H9 (cell line): ENCODE measurements around the gene OGDH. TPM values are rescaled to one million over a fixed set of nuclear protein-coding genes. Genes with fewer than 3 reads are reported as not detected.

Experiments used
- DNase-seq: peaks from one replicate; pipeline ENCODE4 v3.0.0-alpha.2; 2017
- H2AFZ ChIP-seq: one replicate; pipeline ENCODE4 v1.6.1; 2013; ENCODE audit warnings: mild to moderate bottlenecking, low read length, control low read depth, moderate library complexity
- H2AK5ac ChIP-seq: 2 replicates; pipeline ENCODE4 v1.6.1; 2013; ENCODE audit warnings: low read length, control low read depth, mixed read lengths; ENCODE audit not compliant: insufficient read length
- H2BK120ac ChIP-seq: one replicate; pipeline ENCODE4 v1.6.1; 2013; ENCODE audit warnings: low read depth, mild to moderate bottlenecking, low read length, control low read depth, inconsistent platforms; ENCODE audit not compliant: poor library complexity, severe bottlenecking
- H2BK12ac ChIP-seq: 2 replicates; pipeline ENCODE4 v1.6.1; 2013; ENCODE audit warnings: low read length, control low read depth, mixed read lengths, low read depth; ENCODE audit not compliant: insufficient read length
- H2BK15ac ChIP-seq: 2 replicates; pipeline ENCODE4 v1.6.1; 2013; ENCODE audit warnings: low read depth, low read length, control low read depth
- H2BK20ac ChIP-seq: one replicate; pipeline ENCODE4 v1.6.1; 2013; ENCODE audit warnings: low read depth, mild to moderate bottlenecking, low read length, control low read depth, inconsistent platforms; ENCODE audit not compliant: poor library complexity, severe bottlenecking
- H2BK5ac ChIP-seq: 2 replicates; pipeline ENCODE4 v1.6.1; 2013; ENCODE audit warnings: low read length, control low read depth, mixed read lengths; ENCODE audit not compliant: insufficient read length
- H3K14ac ChIP-seq: 2 replicates; pipeline ENCODE4 v1.6.1; 2013; ENCODE audit warnings: low read length, control low read depth; ENCODE audit not compliant: insufficient read depth
- H3K18ac ChIP-seq: 2 replicates; pipeline ENCODE4 v1.6.1; 2013; ENCODE audit warnings: low read depth, mild to moderate bottlenecking, mixed read lengths, low read length, control low read depth; ENCODE audit not compliant: insufficient read length
- H3K23ac ChIP-seq: 2 replicates; pipeline ENCODE4 v1.6.1; 2013; ENCODE audit warnings: low read length, control low read depth, mixed read lengths, low read depth; ENCODE audit not compliant: insufficient read length
- H3K23me2 ChIP-seq: 2 replicates; pipeline ENCODE4 v1.6.1; 2013; ENCODE audit warnings: low read depth, mild to moderate bottlenecking, mixed read lengths, low read length, control low read depth; ENCODE audit not compliant: insufficient read length, poor library complexity, severe bottlenecking
- H3K27ac ChIP-seq: 2 replicates; pipeline ENCODE4 v1.5.1; 2013; ENCODE audit warnings: low read length, control low read depth, mixed read lengths, low read depth; ENCODE audit not compliant: insufficient read length
- H3K27me3 ChIP-seq: 2 replicates; pipeline ENCODE4 v1.6.1; 2013; ENCODE audit warnings: low read length, control low read depth, inconsistent platforms; ENCODE audit not compliant: insufficient read depth
- H3K4ac ChIP-seq: 2 replicates; pipeline ENCODE4 v1.6.1; 2013; ENCODE audit warnings: low read depth, mild to moderate bottlenecking, control low read depth, inconsistent platforms, low read length, moderate library complexity
- H3K4me1 ChIP-seq: 2 replicates; pipeline ENCODE4 v1.6.1; 2013; ENCODE audit warnings: low read length, control low read depth, inconsistent platforms; ENCODE audit not compliant: insufficient read depth
- H3K4me2 ChIP-seq: 2 replicates; pipeline ENCODE4 v1.6.1; 2013; ENCODE audit warnings: low read length, control low read depth, mixed read lengths; ENCODE audit not compliant: insufficient read length, insufficient read depth
- H3K56ac ChIP-seq: 2 replicates; pipeline ENCODE4 v1.6.1; 2013; ENCODE audit warnings: low read depth, mild to moderate bottlenecking, mixed read lengths, low read length, control low read depth; ENCODE audit not compliant: insufficient read length
- H3K79me1 ChIP-seq: 2 replicates; pipeline ENCODE4 v1.6.1; 2013; ENCODE audit warnings: low read depth, mild to moderate bottlenecking, moderate library complexity, low read length, control low read depth, inconsistent platforms; ENCODE audit not compliant: insufficient read depth, poor library complexity, severe bottlenecking
- H3K79me2 ChIP-seq: 2 replicates; pipeline ENCODE4 v1.6.1; 2013; ENCODE audit warnings: low read length, control low read depth, inconsistent platforms; ENCODE audit not compliant: insufficient read depth
- H3K9ac ChIP-seq: 2 replicates; pipeline ENCODE4 v1.6.1; 2013; ENCODE audit warnings: low read length, control low read depth, mixed read lengths; ENCODE audit not compliant: insufficient read length; ENCODE audit errors: extremely low read depth
- H3K9me3 ChIP-seq: one replicate; pipeline ENCODE4 v1.6.1; 2013; ENCODE audit warnings: low read depth, low read length, inconsistent platforms; ENCODE audit not compliant: control insufficient read depth
- H3T11ph ChIP-seq: one replicate; pipeline ENCODE4 v1.6.1; 2013; ENCODE audit warnings: mild to moderate bottlenecking, low read length, control low read depth, inconsistent platforms
- H4K20me1 ChIP-seq: one replicate; pipeline ENCODE4 v1.6.1; 2013; ENCODE audit not compliant: control insufficient read depth, insufficient read length, insufficient read depth
- H4K5ac ChIP-seq: 2 replicates; pipeline ENCODE4 v1.6.1; 2013; ENCODE audit warnings: low read depth, mild to moderate bottlenecking, mixed read lengths, low read length, control low read depth; ENCODE audit not compliant: insufficient read length
- H4K8ac ChIP-seq: replicated peaks from 2 replicates; pipeline ENCODE4 v1.6.1; 2013; ENCODE audit warnings: low read length, control low read depth, mixed read lengths, low read depth; ENCODE audit not compliant: insufficient read length
- H4K91ac ChIP-seq: 2 replicates; pipeline ENCODE4 v1.6.1; 2013; ENCODE audit warnings: low read depth, mild to moderate bottlenecking, moderate library complexity, mixed read lengths, low read length, control low read depth; ENCODE audit not compliant: insufficient read length
- H3K27ac Mint-ChIP-seq, 3 experiments: 2 replicates in 2 of 3; 3 replicates in 1 of 3; pipeline ENCODE4 v1.8.0; 2020 to 2021; ENCODE audit warnings: mixed read lengths in 3 of 3, mild to moderate bottlenecking in 1 of 3, moderate library complexity in 1 of 3
- H3K27me3 Mint-ChIP-seq: 2 replicates; pipeline ENCODE4 v1.8.0; 2021; ENCODE audit warnings: low read depth, mild to moderate bottlenecking, moderate library complexity, mixed read lengths
- H3K36me3 Mint-ChIP-seq, 3 experiments: 2 replicates in 2 of 3; 3 replicates in 1 of 3; pipeline ENCODE4 v1.8.0; 2020 to 2021; ENCODE audit warnings: low read depth in 3 of 3, mixed read lengths in 3 of 3; ENCODE audit not compliant: insufficient read depth in 1 of 3
- H3K4me1 Mint-ChIP-seq, 2 experiments: 2 replicates each; pipeline ENCODE4 v1.8.0; 2020; ENCODE audit warnings: mixed read lengths in 2 of 2
- H3K4me3 Mint-ChIP-seq, 2 experiments: 2 replicates in 1 of 2; 3 replicates in 1 of 2; pipeline ENCODE4 v1.8.0; 2020 to 2021; ENCODE audit warnings: mild to moderate bottlenecking in 2 of 2, mixed read lengths in 2 of 2, moderate library complexity in 1 of 2
- H3K9me3 Mint-ChIP-seq, 2 experiments: 2 replicates in 1 of 2; 3 replicates in 1 of 2; pipeline ENCODE4 v1.8.0; 2020; ENCODE audit warnings: mild to moderate bottlenecking in 2 of 2, mixed read lengths in 2 of 2, moderate library complexity in 1 of 2
- WGBS: extraction: QIAGEN DNeasy Blood & Tissue Kit; methylation state at CpG from one replicate; pipeline ENCODE4 v1.1.7; 2013; ENCODE audit warnings: missing lambda C conversion rate, low lambda C conversion rate, mixed read lengths; ENCODE audit not compliant: insufficient read length; ENCODE audit errors: extremely low coverage; 5-methylcytosine and 5-hydroxymethylcytosine counted together
- total RNA-seq: library from RNA; stranded (reverse); gene quantifications from 2 replicates; pipeline ENCODE4 v1.2.1, GENCODE V29; 2021
- TF ChIP-seq, protein P1 (sequence below): fragments of 200-600 bp; sonication (generic); conservative IDR thresholded peaks from 3 replicates; pipeline ENCODE4 v1.8.0; 2021; ENCODE audit warnings: antibody characterized with exemption, mild to moderate bottlenecking

Gene OGDH
- total RNA-seq, 1 experiment from 2014 or later, result 77.3 TPM

DNA sequence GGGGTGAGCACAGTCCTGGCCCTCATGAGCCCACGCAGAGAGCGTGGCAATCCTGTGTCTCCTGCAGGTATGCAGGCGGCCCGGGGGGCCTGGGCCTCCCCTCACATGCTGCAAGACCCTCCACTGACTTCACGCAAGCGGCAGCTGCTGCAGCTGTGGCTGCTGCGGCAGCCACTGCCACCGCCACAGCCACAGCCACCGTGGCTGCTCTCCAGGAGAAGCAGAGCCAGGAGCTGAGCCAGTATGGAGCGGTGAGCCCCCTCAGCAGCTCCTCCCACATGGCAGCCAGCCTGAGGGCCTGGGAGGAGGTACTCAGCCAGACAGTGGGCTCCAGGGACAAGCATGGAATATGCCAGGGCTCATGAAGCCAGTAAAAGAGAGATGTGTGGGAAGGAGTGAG, 150.9 kb downstream of the OGDH start:
- Histone ChIP-seq H3K9me3 (no peaks in the 10 kb centered on the region), H3K27me3 (no peaks in the 10 kb centered on the region), H3K9ac (no peak overlapping the region), H2AK5ac (no peak overlapping the region), H3K4me1 (no peaks in the 10 kb centered on the region), H3K23ac (no peak overlapping the region), H3K4ac (no peak overlapping the region), H3K18ac (no peak overlapping the region), H4K91ac (no peak overlapping the region), H2AFZ (no peak overlapping the region), H3K56ac (no peak overlapping the region), H2BK20ac (no peak overlapping the region), H3K79me2 (no peaks in the 10 kb centered on the region; the same call in 1 of the 2 replicates), H3K79me1 (no peaks in the 10 kb centered on the region), H3K14ac (no peak overlapping the region), H4K5ac (no peak overlapping the region), H2BK15ac (no peak overlapping the region), H3T11ph (no peak overlapping the region), H3K23me2 (no peaks in the 10 kb centered on the region), H4K8ac (no peak overlapping the region), H2BK12ac (no peak overlapping the region), H2BK120ac (no peak overlapping the region), H3K4me2 (no peak overlapping the region), H3K27ac (no peak overlapping the region), H2BK5ac (no peak overlapping the region), H4K20me1 (no peaks in the 10 kb centered on the region)
- DNase-seq, result no peak
- no CpG with 5 or more reads among the region's 10 CpGs for WGBS
- no peak overlapping the region for H3K27ac Mint-ChIP-seq
- H3K27me3 Mint-ChIP-seq, result no peaks in the 10 kb centered on the region
- H3K4me1 Mint-ChIP-seq, result peaks cover 2 to 5% of the 10 kb centered on the region in 2 experiments; a peak in 3 of 4 replicates
- TF ChIP-seq, protein P1, sequence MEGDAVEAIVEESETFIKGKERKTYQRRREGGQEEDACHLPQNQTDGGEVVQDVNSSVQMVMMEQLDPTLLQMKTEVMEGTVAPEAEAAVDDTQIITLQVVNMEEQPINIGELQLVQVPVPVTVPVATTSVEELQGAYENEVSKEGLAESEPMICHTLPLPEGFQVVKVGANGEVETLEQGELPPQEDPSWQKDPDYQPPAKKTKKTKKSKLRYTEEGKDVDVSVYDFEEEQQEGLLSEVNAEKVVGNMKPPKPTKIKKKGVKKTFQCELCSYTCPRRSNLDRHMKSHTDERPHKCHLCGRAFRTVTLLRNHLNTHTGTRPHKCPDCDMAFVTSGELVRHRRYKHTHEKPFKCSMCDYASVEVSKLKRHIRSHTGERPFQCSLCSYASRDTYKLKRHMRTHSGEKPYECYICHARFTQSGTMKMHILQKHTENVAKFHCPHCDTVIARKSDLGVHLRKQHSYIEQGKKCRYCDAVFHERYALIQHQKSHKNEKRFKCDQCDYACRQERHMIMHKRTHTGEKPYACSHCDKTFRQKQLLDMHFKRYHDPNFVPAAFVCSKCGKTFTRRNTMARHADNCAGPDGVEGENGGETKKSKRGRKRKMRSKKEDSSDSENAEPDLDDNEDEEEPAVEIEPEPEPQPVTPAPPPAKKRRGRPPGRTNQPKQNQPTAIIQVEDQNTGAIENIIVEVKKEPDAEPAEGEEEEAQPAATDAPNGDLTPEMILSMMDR, result no peak
- H3K9me3 Mint-ChIP-seq, result no peaks in the 10 kb centered on the region
- peaks cover 12 to 35% (median 29%) of the 10 kb centered on the region in 3 experiments; a peak in 6 of 7 replicates for H3K36me3 Mint-ChIP-seq
- no peak overlapping the region for H3K4me3 Mint-ChIP-seq
